IPS-NIHi7 (cell line): ENCODE results near the gene TMEM242.

Source experiments
- DNase-seq: peaks from one replicate; pipeline ENCODE4 v3.0.0; 2012; ENCODE audit warnings: mixed read lengths; ENCODE audit errors: extremely low spot score

The TMEM242 gene

GRCh38 chr6:157251586-157252247, 71.6 kb downstream of the TMEM242 start:
- DNase-seq: no peak

DNA sequence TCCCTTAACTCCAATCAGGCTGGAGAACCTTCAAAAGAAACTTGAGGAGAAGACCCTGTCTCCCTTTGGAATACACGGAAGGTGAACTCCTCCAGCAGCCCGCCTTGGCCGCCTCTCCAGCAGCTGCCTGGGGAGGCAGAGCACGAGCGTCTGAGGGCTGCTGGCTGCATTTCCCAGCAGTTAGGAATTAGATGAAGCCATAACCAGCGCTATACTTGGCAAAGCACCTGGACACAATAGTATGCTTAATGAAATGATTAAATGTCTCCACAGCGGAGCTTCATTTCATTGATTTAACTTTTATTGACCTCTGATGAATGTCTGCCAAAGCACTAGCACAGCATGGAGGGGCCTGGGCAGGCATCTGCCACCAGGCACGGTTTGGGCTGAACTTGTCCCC, 73.5 kb downstream of the TMEM242 start:
- no peak for DNase-seq

- DNase-seq: no peak
Observed at GRCh38 chr6:157248264-157248663, 75.1 kb downstream of the TMEM242 start.

GRCh38 chr6:157246771-157247484, 76.4 kb downstream of the TMEM242 start:
- DNase-seq: no peak

DNA sequence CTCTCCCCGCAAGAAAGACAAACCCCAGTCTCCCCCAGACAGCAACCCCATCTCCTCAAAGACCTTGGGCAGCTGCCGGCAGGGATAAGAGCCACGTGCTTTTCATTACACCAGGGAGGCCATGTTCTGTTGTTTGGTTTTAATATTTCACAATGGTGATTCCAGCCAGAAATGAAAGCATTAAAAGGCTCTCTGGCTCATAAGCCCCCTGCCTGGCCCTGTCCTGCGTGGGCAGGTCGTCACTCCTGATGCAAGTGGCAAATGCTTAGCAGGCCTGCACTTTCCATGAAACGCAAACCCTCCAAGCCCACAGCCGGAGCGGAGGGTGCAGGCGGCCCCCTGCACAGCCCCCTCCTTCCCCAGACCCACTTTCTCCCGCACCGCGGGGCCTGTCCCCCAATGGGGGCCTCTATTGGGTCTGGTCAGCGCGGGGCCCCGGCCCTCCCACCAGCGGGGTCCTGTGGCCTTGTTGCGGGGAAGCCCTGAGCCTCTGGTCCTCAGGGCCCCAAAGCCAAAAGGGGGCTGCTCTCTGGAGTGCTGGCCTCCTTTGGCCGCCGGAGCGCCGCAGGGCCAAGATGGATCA, 77.2 kb downstream of the TMEM242 start:
- DNase-seq: no peak

DNA sequence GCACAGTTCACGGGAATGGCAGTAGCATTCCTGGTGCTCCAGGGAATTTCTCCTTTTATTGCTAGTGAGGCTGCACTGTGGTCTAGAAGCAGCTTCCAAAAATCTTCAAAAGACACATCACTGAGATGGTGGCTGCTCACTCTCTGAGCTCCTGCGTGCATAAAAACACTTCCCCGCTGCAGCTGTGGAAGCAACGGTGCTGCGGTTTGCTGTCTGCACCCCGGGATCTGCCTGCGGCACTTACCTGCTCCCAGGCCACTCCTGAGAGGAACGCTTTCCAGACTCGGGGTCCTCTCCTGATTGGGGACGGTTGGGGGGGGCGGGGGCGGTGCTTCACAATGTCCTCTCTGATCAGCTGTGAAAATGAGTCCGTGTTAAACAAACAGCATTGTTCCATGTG, 77.9 kb downstream of the TMEM242 start:
- no peak for DNase-seq

DNA sequence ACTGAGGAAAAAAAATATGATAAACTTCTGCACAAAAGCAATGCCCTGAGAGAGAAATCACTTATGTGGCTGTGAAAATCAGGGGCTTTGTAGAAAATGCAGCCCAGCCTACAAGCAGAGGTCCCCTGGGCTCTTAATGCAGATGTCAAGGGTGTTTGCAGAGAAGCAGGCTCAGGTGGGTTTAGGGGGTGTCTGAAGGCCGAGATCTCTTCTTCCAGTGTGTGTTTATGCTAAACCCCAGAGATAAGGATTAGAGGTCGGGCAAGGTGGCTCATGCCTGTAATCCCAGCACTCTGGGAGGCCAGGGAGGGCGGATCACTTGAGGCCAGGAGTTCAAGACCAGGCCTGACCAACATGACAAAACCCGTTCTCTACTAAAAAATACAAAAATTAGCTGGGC, 78.5 kb downstream of the TMEM242 start:
- no peak for DNase-seq

DNA sequence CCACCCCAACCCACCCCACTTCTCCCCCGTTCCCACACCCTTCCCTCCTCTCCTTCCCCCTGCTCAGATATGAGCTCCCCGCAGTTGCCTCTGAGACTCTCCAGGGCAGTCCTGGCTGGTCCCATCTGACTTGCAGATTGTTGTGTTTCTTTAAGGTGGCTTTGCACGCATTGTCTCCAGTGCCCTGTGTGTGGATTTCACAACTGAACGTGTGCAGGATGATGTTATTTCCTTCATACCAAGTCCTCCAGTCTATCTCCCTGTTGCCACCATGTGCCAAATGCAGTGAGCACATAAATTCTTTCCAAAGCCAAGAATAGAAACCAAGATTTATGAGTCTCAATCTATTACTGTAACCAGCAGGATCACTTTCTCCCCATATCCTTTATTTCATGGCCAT, 79.1 kb downstream of the TMEM242 start:
- no peak for DNase-seq

DNA sequence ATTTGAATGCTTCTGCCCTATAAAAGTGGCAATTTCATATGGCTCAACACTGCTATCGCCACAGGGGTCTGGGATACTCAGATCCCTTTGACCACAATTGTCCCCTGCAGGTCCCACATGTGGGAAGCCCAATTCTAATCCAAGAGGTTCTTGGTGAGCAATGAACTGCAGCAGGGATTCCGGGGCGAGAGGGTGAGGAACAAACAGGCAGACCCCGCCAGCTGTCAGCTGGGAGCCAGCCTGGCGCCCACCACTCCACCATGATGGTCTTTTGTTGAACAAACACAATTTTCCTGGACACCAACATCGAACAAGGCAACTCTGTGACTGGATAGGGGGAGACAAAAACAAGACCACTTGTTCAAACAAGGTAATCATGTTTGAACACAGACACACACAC, 80.5 kb downstream of the TMEM242 start:
- DNase-seq: no peak

- DNase-seq: no peak
Observed at GRCh38 chr6:157240960-157241311, 82.4 kb downstream of the TMEM242 start.

GRCh38 chr6:157240059-157240959, 83.0 kb downstream of the TMEM242 start:
- DNase-seq: no peak

DNA sequence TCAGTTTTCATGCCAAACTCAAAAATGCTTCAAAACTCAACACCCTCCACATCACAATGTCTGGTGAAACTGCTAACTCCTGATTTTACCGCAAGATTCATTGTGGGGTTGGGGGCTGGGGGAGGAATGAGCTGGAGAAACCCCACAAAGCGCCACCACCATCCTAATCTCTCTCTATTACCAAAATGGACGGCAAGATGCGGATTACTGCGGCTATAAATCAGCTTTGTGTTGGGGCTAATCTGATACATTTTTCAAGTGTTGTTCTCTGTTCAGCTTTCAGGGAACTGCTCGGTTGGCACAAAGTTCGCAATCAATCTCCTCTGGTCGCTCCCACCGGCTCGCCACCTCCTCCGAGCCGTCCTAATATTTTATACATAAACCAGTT, 83.7 kb downstream of the TMEM242 start:
- no peak for DNase-seq
